GM03348 (cell line): ENCODE measurements around the gene SPTY2D1.

Experiments
- DNase-seq: peaks from one replicate; pipeline ENCODE4 v3.0.0; 2012; ENCODE audit warnings: low spot score

Gene SPTY2D1

GRCh38 chr11:18563090-18563730, 70.9 kb downstream of the SPTY2D1 start:
- no peak for DNase-seq
